ENCODE data around the gene OXSM. TPM values are rescaled to one million over a fixed set of nuclear protein-coding genes. Genes with fewer than 3 reads are reported as not detected.

Gene OXSM
- total and polyA plus RNA-seq, 2 experiments from 2014 or later, result 1.3 to 2.2 TPM

GRCh38 chr3:25789209-25789595 lies 688 bp upstream of the OXSM start:
- Mint-ChIP-seq H3K4me1 (peaks cover 36% of the 10 kb centered on the region), H3K27me3 (ENCODE audit: insufficient read depth, low read depth, poor library complexity) (peaks cover 8% of the 10 kb centered on the region), H3K9me3 (no peaks in the 10 kb centered on the region; the same call in 2 of the 3 replicates), H3K4me3 (peak overlapping the region; percentile 81), H3K36me3 (ENCODE audit: low read depth) (no peaks in the 10 kb centered on the region), H3K27ac (peak overlapping the region; percentile 98; the same call in 1 of the 2 replicates)
- no peaks in the 10 kb centered on the region for H4K20me1 ChIP-seq (replicated peaks; ENCODE audit: insufficient read depth)
- ATAC-seq, result no peak
- peaks cover 6% of the 10 kb centered on the region; the same call in 1 of the 2 replicates for H3K27me3 ChIP-seq (ENCODE audit: insufficient read depth)
- TF ChIP-seq ZNF114 (CRISPR knock-in tag; IDR thresholded peaks at IDR 0.05) (no peak), CREB1 (CRISPR knock-in tag; IDR thresholded peaks at IDR 0.05; ENCODE audit: low read depth) (no peak), NANOG (IDR thresholded peaks at IDR 0.05; ENCODE audit: borderline replicate concordance) (no peak), POLR2AphosphoS5 (IDR thresholded peaks at IDR 0.05; ENCODE audit: low read depth) (no peak), ZNF462 (CRISPR knock-in tag; IDR thresholded peaks at IDR 0.05) (no peak), STAT1 (IDR thresholded peaks at IDR 0.05; ENCODE audit: unreplicated experiment) (no peak), ZNF331 (CRISPR knock-in tag; IDR thresholded peaks at IDR 0.05; ENCODE audit: low read depth) (no peak), JUNB (IDR thresholded peaks at IDR 0.05; ENCODE audit: unreplicated experiment) (no peak), EZH2phosphoT487 (IDR thresholded peaks at IDR 0.05; ENCODE audit: unreplicated experiment) (no peak)
- TF ChIP-seq, protein P1, sequence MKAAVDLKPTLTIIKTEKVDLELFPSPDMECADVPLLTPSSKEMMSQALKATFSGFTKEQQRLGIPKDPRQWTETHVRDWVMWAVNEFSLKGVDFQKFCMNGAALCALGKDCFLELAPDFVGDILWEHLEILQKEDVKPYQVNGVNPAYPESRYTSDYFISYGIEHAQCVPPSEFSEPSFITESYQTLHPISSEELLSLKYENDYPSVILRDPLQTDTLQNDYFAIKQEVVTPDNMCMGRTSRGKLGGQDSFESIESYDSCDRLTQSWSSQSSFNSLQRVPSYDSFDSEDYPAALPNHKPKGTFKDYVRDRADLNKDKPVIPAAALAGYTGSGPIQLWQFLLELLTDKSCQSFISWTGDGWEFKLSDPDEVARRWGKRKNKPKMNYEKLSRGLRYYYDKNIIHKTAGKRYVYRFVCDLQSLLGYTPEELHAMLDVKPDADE (IDR thresholded peaks at IDR 0.05), result no peak
- TF ChIP-seq, protein P2, sequence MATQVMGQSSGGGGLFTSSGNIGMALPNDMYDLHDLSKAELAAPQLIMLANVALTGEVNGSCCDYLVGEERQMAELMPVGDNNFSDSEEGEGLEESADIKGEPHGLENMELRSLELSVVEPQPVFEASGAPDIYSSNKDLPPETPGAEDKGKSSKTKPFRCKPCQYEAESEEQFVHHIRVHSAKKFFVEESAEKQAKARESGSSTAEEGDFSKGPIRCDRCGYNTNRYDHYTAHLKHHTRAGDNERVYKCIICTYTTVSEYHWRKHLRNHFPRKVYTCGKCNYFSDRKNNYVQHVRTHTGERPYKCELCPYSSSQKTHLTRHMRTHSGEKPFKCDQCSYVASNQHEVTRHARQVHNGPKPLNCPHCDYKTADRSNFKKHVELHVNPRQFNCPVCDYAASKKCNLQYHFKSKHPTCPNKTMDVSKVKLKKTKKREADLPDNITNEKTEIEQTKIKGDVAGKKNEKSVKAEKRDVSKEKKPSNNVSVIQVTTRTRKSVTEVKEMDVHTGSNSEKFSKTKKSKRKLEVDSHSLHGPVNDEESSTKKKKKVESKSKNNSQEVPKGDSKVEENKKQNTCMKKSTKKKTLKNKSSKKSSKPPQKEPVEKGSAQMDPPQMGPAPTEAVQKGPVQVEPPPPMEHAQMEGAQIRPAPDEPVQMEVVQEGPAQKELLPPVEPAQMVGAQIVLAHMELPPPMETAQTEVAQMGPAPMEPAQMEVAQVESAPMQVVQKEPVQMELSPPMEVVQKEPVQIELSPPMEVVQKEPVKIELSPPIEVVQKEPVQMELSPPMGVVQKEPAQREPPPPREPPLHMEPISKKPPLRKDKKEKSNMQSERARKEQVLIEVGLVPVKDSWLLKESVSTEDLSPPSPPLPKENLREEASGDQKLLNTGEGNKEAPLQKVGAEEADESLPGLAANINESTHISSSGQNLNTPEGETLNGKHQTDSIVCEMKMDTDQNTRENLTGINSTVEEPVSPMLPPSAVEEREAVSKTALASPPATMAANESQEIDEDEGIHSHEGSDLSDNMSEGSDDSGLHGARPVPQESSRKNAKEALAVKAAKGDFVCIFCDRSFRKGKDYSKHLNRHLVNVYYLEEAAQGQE (IDR thresholded peaks at IDR 0.05; ENCODE audit: unreplicated experiment), result no peak
- TF ChIP-seq, protein P3, sequence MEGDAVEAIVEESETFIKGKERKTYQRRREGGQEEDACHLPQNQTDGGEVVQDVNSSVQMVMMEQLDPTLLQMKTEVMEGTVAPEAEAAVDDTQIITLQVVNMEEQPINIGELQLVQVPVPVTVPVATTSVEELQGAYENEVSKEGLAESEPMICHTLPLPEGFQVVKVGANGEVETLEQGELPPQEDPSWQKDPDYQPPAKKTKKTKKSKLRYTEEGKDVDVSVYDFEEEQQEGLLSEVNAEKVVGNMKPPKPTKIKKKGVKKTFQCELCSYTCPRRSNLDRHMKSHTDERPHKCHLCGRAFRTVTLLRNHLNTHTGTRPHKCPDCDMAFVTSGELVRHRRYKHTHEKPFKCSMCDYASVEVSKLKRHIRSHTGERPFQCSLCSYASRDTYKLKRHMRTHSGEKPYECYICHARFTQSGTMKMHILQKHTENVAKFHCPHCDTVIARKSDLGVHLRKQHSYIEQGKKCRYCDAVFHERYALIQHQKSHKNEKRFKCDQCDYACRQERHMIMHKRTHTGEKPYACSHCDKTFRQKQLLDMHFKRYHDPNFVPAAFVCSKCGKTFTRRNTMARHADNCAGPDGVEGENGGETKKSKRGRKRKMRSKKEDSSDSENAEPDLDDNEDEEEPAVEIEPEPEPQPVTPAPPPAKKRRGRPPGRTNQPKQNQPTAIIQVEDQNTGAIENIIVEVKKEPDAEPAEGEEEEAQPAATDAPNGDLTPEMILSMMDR (conservative IDR thresholded peaks at IDR 0.05; ENCODE audit: low read depth in 2 of 2), result no peak
- no peaks in the 10 kb centered on the region for H3K9me2 ChIP-seq (ENCODE audit: insufficient read depth)
- peak overlapping the region; percentile 66 for H3K4me3 ChIP-seq
- peak overlapping the region; percentile 70; the same call in 1 of the 2 replicates for H3K27ac ChIP-seq (ENCODE audit: low read depth)
- H3K4me2 ChIP-seq, result peak overlapping the region; percentile 84
- no peak for DNase-seq (ENCODE audit: low spot score)
- no peaks in the 10 kb centered on the region for H3F3A ChIP-seq (replicated peaks; ENCODE audit: low read depth)
- H2AFZ ChIP-seq, result peak overlapping the region; percentile 75; the same call in 1 of the 2 replicates
- H3K36me3 ChIP-seq (ENCODE audit: insufficient read depth), result no peaks in the 10 kb centered on the region
- peaks cover 17% of the 10 kb centered on the region for H3K4me1 ChIP-seq (ENCODE audit: insufficient read depth)
- no peaks in the 10 kb centered on the region for H3K79me2 ChIP-seq (replicated peaks; ENCODE audit: insufficient read depth)
